HEK293 (cell line): ENCODE results near the gene MOGAT2.

Source experiments
- CTCF ChIA-PET: fragments of 350-600 bp; formaldehyde crosslinking; extraction: SDS; loops from one replicate; lab custom pipeline; 2021; ENCODE audit warnings: antibody characterized with exemption; lab: Yijun Ruan, JAX
- POLR2A ChIA-PET: fragments of 300-600 bp; formaldehyde crosslinking; extraction: SDS; loops from one replicate; lab custom pipeline; 2020; ENCODE audit warnings: antibody characterized with exemption, inconsistent platforms; lab: Yijun Ruan, JAX
- H3K27ac ChIP-seq: fragments of 200-500 bp; sonication (Bioruptor generic); 2 replicates; pipeline ENCODE4 v1.5.1; 2014; ENCODE audit warnings: low read depth, low read length, control low read depth, inconsistent platforms; ENCODE audit errors: extremely low read depth
- H3K36me3 ChIP-seq, 2 experiments: fragments of 200-500 bp in 1 of 2; sonication (Bioruptor generic) in 1 of 2; 1 replicate in 1 of 2; 2 replicates in 1 of 2; pipeline ENCODE4 v1.5.1; 2014 to 2017; ENCODE audit warnings: inconsistent platforms in 2 of 2, low read length in 2 of 2; ENCODE audit not compliant: control insufficient read depth in 2 of 2, insufficient read depth in 1 of 2
- H3K4me1 ChIP-seq: fragments of 200-500 bp; sonication (Bioruptor generic); 2 replicates; pipeline ENCODE4 v1.5.1; 2014; ENCODE audit warnings: mild to moderate bottlenecking, low read length, inconsistent platforms; ENCODE audit not compliant: control insufficient read depth, insufficient read depth
- H3K4me3 ChIP-seq: 2 replicates; pipeline ENCODE4 v1.5.1; 2011; ENCODE audit warnings: low read depth, mild to moderate bottlenecking, control low read depth, low read length, moderate library complexity
- H3K9me3 ChIP-seq: fragments of 200-500 bp; sonication (Bioruptor generic); 2 replicates; pipeline ENCODE4 v1.5.1; 2014; ENCODE audit warnings: low read depth, low read length, inconsistent platforms; ENCODE audit not compliant: control insufficient read depth, insufficient read depth
- GLIS2 ChIP-seq: fragments of 450-650 bp; formaldehyde crosslinking; IDR thresholded peaks from 2 replicates; pipeline ENCODE4 v1.5.1; 2016; ENCODE audit warnings: missing biosample characterization, missing genetic modification characterization
- HOXD13 ChIP-seq: sonication (generic); formaldehyde crosslinking; IDR thresholded peaks from 2 replicates; pipeline ENCODE4 v1.8.0; 2022; ENCODE audit warnings: missing genetic modification reagents, borderline replicate concordance
- KLF1 ChIP-seq: fragments of 450-650 bp; formaldehyde crosslinking; IDR thresholded peaks from 2 replicates; pipeline ENCODE4 v1.5.1; 2016; ENCODE audit warnings: missing biosample characterization, missing genetic modification characterization
- REST ChIP-seq: fragments of 450-650 bp; formaldehyde crosslinking; IDR thresholded peaks from 2 replicates; pipeline ENCODE4 v1.5.1; 2016; ENCODE audit warnings: missing biosample characterization, missing genetic modification characterization
- SCRT1 ChIP-seq: fragments of 450-650 bp; formaldehyde crosslinking; IDR thresholded peaks from 2 replicates; pipeline ENCODE4 v1.5.1; 2016; ENCODE audit warnings: missing biosample characterization, missing genetic modification characterization, borderline replicate concordance
- TCF7L2 ChIP-seq: IDR thresholded peaks from 2 replicates; pipeline ENCODE4 v1.6.1; 2011; ENCODE audit warnings: low read depth, mild to moderate bottlenecking, inconsistent platforms, low read length, moderate library complexity, borderline replicate concordance
- ZBTB48 ChIP-seq: fragments of 450-650 bp; formaldehyde crosslinking; IDR thresholded peaks from 2 replicates; pipeline ENCODE4 v1.5.1; 2016; ENCODE audit warnings: missing biosample characterization, missing genetic modification characterization
- ZNF146 ChIP-seq: fragments of 450-650 bp; formaldehyde crosslinking; IDR thresholded peaks from 2 replicates; pipeline ENCODE4 v1.5.1; 2016; ENCODE audit warnings: missing biosample characterization, missing genetic modification characterization
- ZNF148 ChIP-seq: fragments of 450-650 bp; formaldehyde crosslinking; IDR thresholded peaks from 2 replicates; pipeline ENCODE4 v1.5.0; 2017; ENCODE audit warnings: missing biosample characterization, missing genetic modification characterization, borderline replicate concordance
- ZNF354C ChIP-seq: fragments of 450-650 bp; formaldehyde crosslinking; IDR thresholded peaks from 2 replicates; pipeline ENCODE4 v1.5.1; 2016; ENCODE audit warnings: missing biosample characterization, missing genetic modification characterization, low read depth, borderline replicate concordance
- ZNF488 ChIP-seq: fragments of 450-650 bp; formaldehyde crosslinking; IDR thresholded peaks from 2 replicates; pipeline ENCODE4 v1.5.1; 2016; ENCODE audit warnings: missing biosample characterization, missing genetic modification characterization
- ZNF518A ChIP-seq: fragments of 450-650 bp; formaldehyde crosslinking; conservative IDR thresholded peaks from 2 replicates; pipeline ENCODE4 v1.5.1; 2016; ENCODE audit warnings: low read depth, missing biosample characterization, missing genetic modification characterization
- ZNF548 ChIP-seq: fragments of 450-650 bp; formaldehyde crosslinking; IDR thresholded peaks from 2 replicates; pipeline ENCODE4 v1.5.1; 2016; ENCODE audit warnings: missing biosample characterization, missing genetic modification characterization
- ZNF791 ChIP-seq: fragments of 450-650 bp; formaldehyde crosslinking; IDR thresholded peaks from 2 replicates; pipeline ENCODE4 v1.5.1; 2016; ENCODE audit warnings: missing biosample characterization, missing genetic modification characterization
- ZSCAN30 ChIP-seq: fragments of 450-650 bp; IDR thresholded peaks from 2 replicates; pipeline ENCODE4 v1.5.1; 2018; ENCODE audit warnings: missing biosample characterization, mild to moderate bottlenecking, missing genetic modification characterization, moderate library complexity
- TF ChIP-seq, protein P1 (sequence below): fragments of 450-650 bp; formaldehyde crosslinking; IDR thresholded peaks from 2 replicates; pipeline ENCODE4 v1.5.1; 2016; ENCODE audit warnings: missing biosample characterization, missing genetic modification characterization

The MOGAT2 gene

GRCh38 chr11:75773595-75774353 is 56.1 kb downstream of the MOGAT2 start:
- POLR2A ChIA-PET, result no interaction called here
- Histone ChIP-seq H3K36me3 (no peaks in the 10 kb centered on the region), H3K27ac (no peak overlapping the region), H3K4me1 (no peaks in the 10 kb centered on the region), H3K4me3 (no peak overlapping the region), H3K9me3 (no peaks in the 10 kb centered on the region)
- TF ChIP-seq REST (tag by site-specific recombination) (0 out of 2 replicates have a peak, but pooled peaks have one; percentile 24), ZNF791 (no peak)
- CTCF ChIA-PET, result interaction anchor here (1.1 kb wide), 1 partner anchor 50 kb away, joined by 3 read pairs; no protein-coding TSS in a partner anchor

GRCh38 chr11:75775056-75775455 is 57.4 kb downstream of the MOGAT2 start:
- ChIA-PET CTCF (interaction anchor here (0.6 to 1.4 kb wide), 3 partner anchors 28 to 518 kb away, joined by 3 to 6 read pairs (median 4); no protein-coding TSS in a partner anchor), POLR2A (no interaction called here)
- no peaks in the 10 kb centered on the region for H3K4me1 ChIP-seq
- H3K9me3 ChIP-seq, result no peaks in the 10 kb centered on the region
- H3K4me3 ChIP-seq, result no peak overlapping the region
- TF ChIP-seq, protein P1, sequence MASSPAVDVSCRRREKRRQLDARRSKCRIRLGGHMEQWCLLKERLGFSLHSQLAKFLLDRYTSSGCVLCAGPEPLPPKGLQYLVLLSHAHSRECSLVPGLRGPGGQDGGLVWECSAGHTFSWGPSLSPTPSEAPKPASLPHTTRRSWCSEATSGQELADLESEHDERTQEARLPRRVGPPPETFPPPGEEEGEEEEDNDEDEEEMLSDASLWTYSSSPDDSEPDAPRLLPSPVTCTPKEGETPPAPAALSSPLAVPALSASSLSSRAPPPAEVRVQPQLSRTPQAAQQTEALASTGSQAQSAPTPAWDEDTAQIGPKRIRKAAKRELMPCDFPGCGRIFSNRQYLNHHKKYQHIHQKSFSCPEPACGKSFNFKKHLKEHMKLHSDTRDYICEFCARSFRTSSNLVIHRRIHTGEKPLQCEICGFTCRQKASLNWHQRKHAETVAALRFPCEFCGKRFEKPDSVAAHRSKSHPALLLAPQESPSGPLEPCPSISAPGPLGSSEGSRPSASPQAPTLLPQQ (tag by site-specific recombination), result no peak
- TF ChIP-seq ZNF146 (tag by site-specific recombination) (no peak), ZNF488 (tag by site-specific recombination) (no peak), KLF1 (tag by site-specific recombination) (no peak), ZNF354C (tag by site-specific recombination) (no peak), ZBTB48 (tag by site-specific recombination) (no peak), TCF7L2 (no peak), HOXD13 (CRISPR knock-in tag) (no peak)
- no peaks in the 10 kb centered on the region for H3K36me3 ChIP-seq
- no peak overlapping the region for H3K27ac ChIP-seq

DNA sequence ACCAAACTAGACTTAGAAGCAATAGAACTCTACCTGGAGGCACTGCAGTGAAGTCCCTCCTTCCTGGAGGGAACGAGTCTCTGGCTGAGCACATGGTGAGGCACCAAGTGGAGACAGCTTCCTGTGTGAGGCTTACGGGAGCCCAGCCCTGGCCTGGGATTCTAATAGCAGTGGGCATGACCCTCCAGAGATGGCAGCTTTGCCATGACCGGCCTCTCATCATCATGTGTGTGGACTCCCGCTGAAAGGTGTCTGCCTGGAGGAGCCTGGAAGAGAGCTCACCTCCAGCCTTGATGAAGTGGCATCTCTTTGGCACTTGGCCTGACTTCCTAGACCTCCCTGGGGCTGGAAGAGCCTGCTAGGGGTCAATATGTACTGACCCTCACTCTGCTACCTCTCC is 58.9 kb downstream of the MOGAT2 start:
- Histone ChIP-seq H3K36me3 (no peaks in the 10 kb centered on the region), H3K4me1 (no peaks in the 10 kb centered on the region), H3K27ac (no peak overlapping the region), H3K4me3 (no peak overlapping the region), H3K9me3 (no peaks in the 10 kb centered on the region)
- ChIA-PET CTCF (interaction anchor here (0.6 kb wide), 1 partner anchor 51 kb away, joined by 3 read pairs; no protein-coding TSS in a partner anchor), POLR2A (no interaction called here)
- no peak for TF ChIP-seq ZSCAN30 (tag by site-specific recombination)
- no peak for TF ChIP-seq SCRT1 (tag by site-specific recombination)
- no peak for TF ChIP-seq GLIS2 (tag by site-specific recombination)
- TF ChIP-seq ZNF148, result no peak
- no peak for TF ChIP-seq ZNF518A
- no peak for TF ChIP-seq ZNF548
